ENCODE measurements around the gene ZPR1.
"Not testable (repeated sequence)": the region's sequence is repeated elsewhere in the genome, so short reads cannot be mapped to it uniquely, and the experiment has no call there.

Gene ZPR1

GRCh38 chr11:116787786-116788486 lies at the start of gene ZPR1:
TSS of gene ZPR1 (minus strand) at chr11:116788023. CDS start at chr11:116787990, 33 bp downstream.
- peak; percentile 71 for DNase-seq (ENCODE audit: low read depth)

GRCh38 chr11:116836632-116836991 lies 48.8 kb upstream of the ZPR1 start:
- DNase-seq (ENCODE audit: low read depth) = no peak

- peak; percentile 47 for DNase-seq (ENCODE audit: low read depth)
These were observed 48.2 kb upstream of the ZPR1 start for GRCh38 chr11:116835791-116836631.

GRCh38 chr11:116835042-116835772 lies 47.4 kb upstream of the ZPR1 start:
- no peak for DNase-seq (ENCODE audit: low read depth)

GRCh38 chr11:116834535-116835041 lies 46.8 kb upstream of the ZPR1 start:
- not testable (repeated sequence) for DNase-seq (ENCODE audit: low read depth)

GRCh38 chr11:116833816-116834534 lies 46.2 kb upstream of the ZPR1 start:
- DNase-seq (ENCODE audit: low read depth) = no peak

GRCh38 chr11:116833491-116833815 lies 45.6 kb upstream of the ZPR1 start:
- DNase-seq (ENCODE audit: low read depth) = no peak

- no peak for DNase-seq (ENCODE audit: low read depth)
These were observed 44.8 kb upstream of the ZPR1 start for GRCh38 chr11:116832350-116833290.

GRCh38 chr11:116831790-116832349 lies 44.0 kb upstream of the ZPR1 start:
- no peak for DNase-seq (ENCODE audit: low read depth)

GRCh38 chr11:116830184-116830912 lies 42.5 kb upstream of the ZPR1 start:
- no peak for DNase-seq (ENCODE audit: low read depth)

GRCh38 chr11:116829525-116830183 lies 41.8 kb upstream of the ZPR1 start, which contains the start of gene APOC3:
TSS of gene APOC3 (plus strand) at chr11:116829907. CDS start at chr11:116830583, 676 bp downstream.
- no peak for DNase-seq (ENCODE audit: low read depth)

- DNase-seq (ENCODE audit: low read depth) = no peak
These were observed 41.1 kb upstream of the ZPR1 start for GRCh38 chr11:116828632-116829524.

- DNase-seq (ENCODE audit: low read depth) = no peak
These were observed 39.6 kb upstream of the ZPR1 start for GRCh38 chr11:116827461-116827860.

- DNase-seq (ENCODE audit: low read depth) = no peak
These were observed 39.1 kb upstream of the ZPR1 start for GRCh38 chr11:116826751-116827431.

- no peak for DNase-seq (ENCODE audit: low read depth)
These were observed 38.3 kb upstream of the ZPR1 start for GRCh38 chr11:116825854-116826750.

GRCh38 chr11:116825434-116825833 lies 37.6 kb upstream of the ZPR1 start:
- DNase-seq (ENCODE audit: low read depth) = no peak
